ENCODE results near the gene KRT26. TPM values are rescaled to one million over a fixed set of nuclear protein-coding genes. Genes with fewer than 3 reads are reported as not detected.

KRT26 gene
- total RNA-seq, 2 experiments from 2014 or later, result not detected

DNA sequence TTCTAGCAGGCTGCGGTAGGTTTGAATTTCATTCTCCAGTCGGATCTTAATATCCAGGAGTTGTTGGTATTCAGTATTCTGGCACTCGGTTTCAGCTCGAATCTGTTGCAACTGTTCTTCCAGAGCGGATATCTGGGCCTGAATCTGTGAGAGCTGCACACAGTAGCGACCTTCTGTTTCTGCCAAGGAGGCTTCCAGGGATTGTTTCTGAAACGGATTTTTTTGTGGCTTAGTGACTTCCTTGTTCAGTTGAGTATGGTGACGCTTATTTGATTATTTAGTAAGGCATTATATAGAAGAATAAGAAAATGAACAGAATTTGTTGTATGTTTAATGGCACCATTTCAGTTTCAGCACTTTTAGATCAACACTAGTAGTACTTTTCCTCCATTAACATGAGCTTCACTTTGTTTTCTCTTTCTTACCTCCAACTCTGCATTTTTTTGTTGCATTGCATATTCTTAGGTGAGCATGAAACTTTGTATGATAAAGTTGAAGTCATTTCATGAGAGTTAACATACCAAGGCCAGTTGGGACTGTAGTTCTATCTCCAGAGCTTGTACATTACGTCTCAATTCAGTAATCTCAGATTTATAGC, 47.6 kb upstream of the KRT26 start:
- Mint-ChIP-seq H3K4me3 (peak overlapping the region; percentile 84), H3K4me1 (ENCODE audit: low read depth) (peaks cover 33% of the 10 kb centered on the region), H3K9me3 (peaks cover 2% of the 10 kb centered on the region), H3K27me3 (peaks cover 8% of the 10 kb centered on the region), H3K27ac (peak overlapping the region; percentile 89), H3K36me3 (ENCODE audit: low read depth) (peaks cover 24% of the 10 kb centered on the region)
- Histone ChIP-seq H3K36me3 (ENCODE audit: insufficient read depth, low read length) (peaks cover 2% of the 10 kb centered on the region), H3K27ac (ENCODE audit: low read depth in 1 of 2, low read length in 2 of 2) (peak overlapping the region; percentile 62 to 74), H3K4me1 (ENCODE audit: insufficient read depth, low read length) (peaks cover 5% of the 10 kb centered on the region), H3K27me3 (ENCODE audit: control insufficient read depth in 1 of 2, insufficient read depth in 2 of 2, low read length in 2 of 2) (no peaks in the 10 kb centered on the region), H3K9me3 (ENCODE audit: control insufficient read depth in 1 of 2, insufficient read depth in 1 of 2, low read length in 2 of 2) (no peaks in the 10 kb centered on the region), H3K4me3 (ENCODE audit: low read length) (peak overlapping the region; percentile 59)
- POLR2A ChIA-PET, result interaction anchor here (1.1 to 2.9 kb wide), 8 partner anchors 8 to 1198 kb away, joined by 3 to 70 read pairs (median 7); partner anchors contain the start of genes CNP, DNAJC7, EIF1 and SMARCE1
- peak in 2 of 14 experiments; percentile 13 to 15 for DNase-seq
- intact Hi-C loops (cut with DNase I, micrococcal nuclease), result loop anchor here in 1 of 2 experiments (2.0 to 5.0 kb wide), 3 partner anchors 869 to 1198 kb away; partner anchors contain the start of genes DNAJC7, EIF1 and P3H4
- TF ChIP-seq, protein P1, sequence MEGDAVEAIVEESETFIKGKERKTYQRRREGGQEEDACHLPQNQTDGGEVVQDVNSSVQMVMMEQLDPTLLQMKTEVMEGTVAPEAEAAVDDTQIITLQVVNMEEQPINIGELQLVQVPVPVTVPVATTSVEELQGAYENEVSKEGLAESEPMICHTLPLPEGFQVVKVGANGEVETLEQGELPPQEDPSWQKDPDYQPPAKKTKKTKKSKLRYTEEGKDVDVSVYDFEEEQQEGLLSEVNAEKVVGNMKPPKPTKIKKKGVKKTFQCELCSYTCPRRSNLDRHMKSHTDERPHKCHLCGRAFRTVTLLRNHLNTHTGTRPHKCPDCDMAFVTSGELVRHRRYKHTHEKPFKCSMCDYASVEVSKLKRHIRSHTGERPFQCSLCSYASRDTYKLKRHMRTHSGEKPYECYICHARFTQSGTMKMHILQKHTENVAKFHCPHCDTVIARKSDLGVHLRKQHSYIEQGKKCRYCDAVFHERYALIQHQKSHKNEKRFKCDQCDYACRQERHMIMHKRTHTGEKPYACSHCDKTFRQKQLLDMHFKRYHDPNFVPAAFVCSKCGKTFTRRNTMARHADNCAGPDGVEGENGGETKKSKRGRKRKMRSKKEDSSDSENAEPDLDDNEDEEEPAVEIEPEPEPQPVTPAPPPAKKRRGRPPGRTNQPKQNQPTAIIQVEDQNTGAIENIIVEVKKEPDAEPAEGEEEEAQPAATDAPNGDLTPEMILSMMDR (IDR thresholded peaks at IDR 0.05), result no peak
- ATAC-seq (ENCODE audit: poor library complexity), result no peak
- CTCF ChIA-PET, result interaction anchor here (0.6 to 2.2 kb wide), 3 partner anchors 843 to 1033 kb away, joined by 3 to 7 read pairs (median 4); no protein-coding TSS in a partner anchor

DNA sequence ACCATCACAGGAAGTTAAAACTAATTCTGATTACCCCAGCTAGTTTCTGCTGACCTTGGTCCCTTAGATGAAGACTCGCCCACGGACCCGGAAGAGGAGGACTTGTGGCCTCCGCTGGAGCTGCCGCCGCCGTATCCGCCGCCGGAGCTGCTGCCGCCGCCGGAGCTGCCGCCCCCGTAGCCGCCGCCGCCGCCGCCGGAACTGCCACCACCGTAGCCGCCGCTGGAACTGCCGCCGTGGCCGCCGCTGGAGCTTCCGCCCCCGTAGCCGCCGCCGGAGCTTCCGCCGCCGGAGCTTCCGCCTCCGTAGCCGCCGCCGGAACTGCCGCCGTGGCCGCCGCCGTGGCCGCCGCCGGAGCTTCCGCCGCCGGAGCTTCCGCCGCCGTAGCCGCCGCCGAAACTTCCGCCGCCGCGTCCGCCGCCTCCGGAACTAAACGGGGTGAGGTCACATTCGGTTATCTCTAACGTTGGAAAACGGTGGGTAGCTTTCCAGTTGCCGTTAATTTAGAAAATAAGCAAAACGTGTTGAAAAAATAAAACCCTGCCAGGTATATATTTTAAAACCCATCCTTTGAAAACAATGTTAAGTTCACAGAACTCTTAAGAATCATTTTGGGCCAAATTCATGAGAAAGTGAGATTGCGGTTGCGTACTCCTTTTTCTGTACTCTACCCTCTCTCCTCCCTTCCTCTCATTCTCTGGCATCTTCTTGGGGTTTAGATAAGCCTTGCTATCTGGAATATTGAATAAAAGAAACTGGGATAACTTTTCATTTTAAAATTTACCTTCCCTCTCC, 46.9 kb upstream of the KRT26 start:
- intact Hi-C loops (cut with DNase I, micrococcal nuclease), result loop anchor here in 1 of 2 experiments (2.0 to 5.0 kb wide), 3 partner anchors 870 to 1198 kb away; partner anchors contain the start of genes DNAJC7, EIF1 and P3H4
- DNase-seq (peak; percentile 68 to 96 (median 80)), ATAC-seq (ENCODE audit: poor library complexity) (peak; percentile 83)
- CTCF ChIA-PET, result interaction anchor here (0.6 to 2.2 kb wide), 4 partner anchors 15 to 1033 kb away, joined by 3 to 7 read pairs (median 4); no protein-coding TSS in a partner anchor
- peaks cover 2% of the 10 kb centered on the region for H3K36me3 ChIP-seq (ENCODE audit: insufficient read depth, low read length)
- H3K36me3 Mint-ChIP-seq (ENCODE audit: low read depth), result peaks cover 24% of the 10 kb centered on the region
- peaks cover 33% of the 10 kb centered on the region for H3K4me1 Mint-ChIP-seq (ENCODE audit: low read depth)
- peaks cover 15% of the 10 kb centered on the region for H3K27me3 Mint-ChIP-seq
- H3K4me1 ChIP-seq (ENCODE audit: insufficient read depth, low read length), result peaks cover 5% of the 10 kb centered on the region
- POLR2A ChIA-PET, result interaction anchor here (0.6 to 2.9 kb wide), 16 partner anchors 9 to 1198 kb away, joined by 3 to 70 read pairs (median 4); partner anchors contain the start of genes CNP, DNAJC7, EIF1 and KRTAP16-1
- peaks cover 2% of the 10 kb centered on the region for H3K9me3 Mint-ChIP-seq
- peak overlapping the region; percentile 89 for H3K27ac Mint-ChIP-seq
- TF ChIP-seq, protein P1 (IDR thresholded peaks at IDR 0.05), result no peak
- peak overlapping the region; percentile 96 for H3K4me3 Mint-ChIP-seq
- peaks cover 0 to 1% of the 10 kb centered on the region in 2 experiments for H3K27me3 ChIP-seq (ENCODE audit: control insufficient read depth in 1 of 2, insufficient read depth in 2 of 2, low read length in 2 of 2)
- peak overlapping the region; percentile 62 to 74 for H3K27ac ChIP-seq (ENCODE audit: low read depth in 1 of 2, low read length in 2 of 2)
- no peaks in the 10 kb centered on the region for H3K9me3 ChIP-seq (ENCODE audit: control insufficient read depth in 1 of 2, insufficient read depth in 1 of 2, low read length in 2 of 2)
- peak overlapping the region; percentile 75 for H3K4me3 ChIP-seq (ENCODE audit: low read length)

GRCh38 chr17:40818343-40818732, 46.3 kb upstream of the KRT26 start:
- peaks cover 5% of the 10 kb centered on the region for H3K4me1 ChIP-seq (ENCODE audit: insufficient read depth, low read length)
- ATAC-seq (ENCODE audit: poor library complexity), result peak; percentile 5
- H3K4me3 Mint-ChIP-seq, result peak overlapping the region; percentile 96
- peaks cover 2% of the 10 kb centered on the region for H3K9me3 Mint-ChIP-seq
- peak in 3 of 14 experiments; percentile 9 to 30 (median 22) for DNase-seq
- peak overlapping the region; percentile 62 to 63 for H3K27ac ChIP-seq (ENCODE audit: low read depth in 1 of 2, low read length in 2 of 2)
- POLR2A ChIA-PET, result interaction anchor here (0.9 to 2.9 kb wide), 14 partner anchors 9 to 1148 kb away, joined by 3 to 70 read pairs (median 5); partner anchors contain the start of genes CNP, EIF1, KRTAP16-1 and SMARCE1
- H3K27me3 Mint-ChIP-seq, result peaks cover 20% of the 10 kb centered on the region
- H3K9me3 ChIP-seq (ENCODE audit: control insufficient read depth in 1 of 2, insufficient read depth in 1 of 2, low read length in 2 of 2), result no peaks in the 10 kb centered on the region
- intact Hi-C loops (cut with DNase I, micrococcal nuclease), result loop anchor here in 1 of 2 experiments (2.0 to 5.0 kb wide), 3 partner anchors 870 to 1199 kb away; partner anchors contain the start of genes DNAJC7, EIF1 and P3H4
- peak overlapping the region; percentile 75 for H3K4me3 ChIP-seq (ENCODE audit: low read length)
- CTCF ChIA-PET, result interaction anchor here (1.2 to 2.2 kb wide), 3 partner anchors 14 to 871 kb away, joined by 3 to 7 read pairs (median 4); no protein-coding TSS in a partner anchor
- H3K4me1 Mint-ChIP-seq (ENCODE audit: low read depth), result peaks cover 33% of the 10 kb centered on the region
- H3K27ac Mint-ChIP-seq, result peak overlapping the region; percentile 89
- peaks cover 24% of the 10 kb centered on the region for H3K36me3 Mint-ChIP-seq (ENCODE audit: low read depth)
- peaks cover 2% of the 10 kb centered on the region for H3K36me3 ChIP-seq (ENCODE audit: insufficient read depth, low read length)
- H3K27me3 ChIP-seq (ENCODE audit: control insufficient read depth in 1 of 2, insufficient read depth in 2 of 2, low read length in 2 of 2), result peaks cover 0 to 4% of the 10 kb centered on the region in 2 experiments
- TF ChIP-seq, protein P1 (IDR thresholded peaks at IDR 0.05), result no peak

All from CD4-positive, alpha-beta T cell (primary cell).